Effector memory CD8-positive, alpha-beta T cell (primary cell): ENCODE results near the gene PKD1.

ENCODE experiments used
- ATAC-seq: fragments of 150-1000 bp; cut with Tn5 transposase; replicated peaks from 2 replicates; pipeline ENCODE4 v1.10.0; 2021; ENCODE audit warnings: mild to moderate bottlenecking, moderate library complexity
- DNase-seq, 3 experiments: peaks; one replicate each; pipeline ENCODE4 v3.0.0; 2021
- H3K27ac Mint-ChIP-seq, 2 donors: one replicate each; pipeline ENCODE4 v1.8.0; 2022; ENCODE audit warnings: mild to moderate bottlenecking in 2 of 2, mixed read lengths in 2 of 2, moderate library complexity in 2 of 2
- H3K27me3 Mint-ChIP-seq, 2 donors: one replicate each; pipeline ENCODE4 v1.8.0; 2022; ENCODE audit warnings: mixed read lengths in 2 of 2
- H3K36me3 Mint-ChIP-seq: one replicate; pipeline ENCODE4 v1.8.0; 2022; ENCODE audit warnings: mild to moderate bottlenecking, moderate library complexity, mixed read lengths; ENCODE audit not compliant: insufficient read depth
- H3K4me1 Mint-ChIP-seq, 2 donors: one replicate each; pipeline ENCODE4 v1.8.0; 2022; ENCODE audit warnings: low read depth in 2 of 2, mixed read lengths in 2 of 2
- H3K4me3 Mint-ChIP-seq, 2 donors: one replicate each; pipeline ENCODE4 v1.8.0; 2022; ENCODE audit warnings: mild to moderate bottlenecking in 2 of 2, mixed read lengths in 2 of 2, moderate library complexity in 2 of 2
- H3K9me3 Mint-ChIP-seq, 2 donors: one replicate each; pipeline ENCODE4 v1.8.0; 2022; ENCODE audit warnings: mixed read lengths in 2 of 2

PKD1 gene

DNA sequence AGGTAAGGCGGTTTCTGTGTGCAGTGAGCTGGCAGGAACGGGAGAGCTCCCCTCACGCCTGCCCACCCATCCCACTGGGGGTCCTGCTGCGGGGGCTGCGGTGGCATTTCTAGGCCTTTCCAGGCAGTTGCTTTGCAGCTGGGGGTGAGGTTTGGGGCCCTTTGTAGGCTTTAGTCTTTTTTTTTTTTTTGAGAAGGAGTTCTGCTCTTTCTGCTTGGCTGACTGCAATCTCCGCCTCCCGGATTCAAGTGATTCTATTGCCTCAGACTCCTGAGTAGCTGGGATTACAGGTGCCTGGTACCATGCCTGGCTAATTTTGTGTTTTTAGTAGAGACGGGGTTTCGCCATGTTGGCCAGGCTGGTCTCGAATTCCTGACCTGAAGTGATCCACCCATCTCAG lies 76.8 kb downstream of the PKD1 start:
- Mint-ChIP-seq H3K27me3 (no peaks in the 10 kb centered on the region), H3K9me3 (no peaks in the 10 kb centered on the region), H3K36me3 (peaks cover 27% of the 10 kb centered on the region), H3K4me1 (peaks cover 4 to 6% of the 10 kb centered on the region in 2 donors), H3K4me3 (no peak overlapping the region), H3K27ac (no peak overlapping the region)
- DNase-seq (no peak), ATAC-seq (no peak)

DNA sequence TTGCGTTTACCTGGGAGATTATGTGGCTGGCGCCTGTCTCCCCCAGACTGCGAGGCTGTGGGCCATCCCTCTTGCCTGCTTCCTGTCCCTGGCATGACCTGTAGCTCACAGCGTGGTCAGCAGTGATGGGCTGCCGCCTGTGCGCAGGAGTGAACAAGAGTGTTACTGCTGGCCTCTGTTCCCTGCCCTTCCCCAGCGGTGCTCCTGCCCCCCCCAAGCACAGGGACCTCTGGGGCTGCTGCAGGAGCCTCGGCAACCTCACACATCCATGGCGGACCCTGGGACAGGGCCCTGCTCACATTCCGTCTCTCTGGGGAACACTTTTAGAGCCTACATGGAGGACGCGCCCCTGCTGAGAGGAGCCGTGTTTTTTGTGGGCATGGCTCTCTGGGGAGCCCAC lies 77.3 kb downstream of the PKD1 start:
- Mint-ChIP-seq H3K27ac (peak overlapping the region in 1 of 2 donors; percentile 77), H3K36me3 (peaks cover 31% of the 10 kb centered on the region), H3K4me3 (no peak overlapping the region), H3K4me1 (peaks cover 6% of the 10 kb centered on the region in 2 donors), H3K9me3 (no peaks in the 10 kb centered on the region), H3K27me3 (no peaks in the 10 kb centered on the region)
- no peak for DNase-seq
- no peak for ATAC-seq

DNA sequence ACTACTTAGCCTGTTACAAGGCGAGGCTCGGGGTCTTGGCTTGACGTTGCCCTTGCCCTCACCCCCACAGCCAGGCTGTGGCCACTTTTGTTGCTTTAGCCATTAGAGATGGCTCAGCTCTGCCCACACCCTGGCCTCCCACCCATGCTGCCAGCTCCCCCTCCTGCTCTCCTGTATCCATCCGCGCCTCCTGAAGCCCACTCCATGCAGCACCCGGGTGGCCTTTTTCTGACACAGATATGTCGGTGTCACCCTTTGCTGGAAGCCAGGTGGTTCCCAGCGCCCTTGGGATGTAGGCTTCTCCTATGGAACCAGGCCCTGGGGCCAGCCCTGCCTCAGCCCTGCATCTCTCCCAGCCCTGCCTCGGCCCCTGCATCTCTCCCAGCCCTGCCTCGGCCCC lies 78.3 kb downstream of the PKD1 start:
- Mint-ChIP-seq H3K4me1 (peaks cover 9 to 11% of the 10 kb centered on the region in 2 donors), H3K36me3 (peaks cover 28% of the 10 kb centered on the region), H3K9me3 (no peaks in the 10 kb centered on the region), H3K4me3 (no peak overlapping the region), H3K27ac (no peak overlapping the region), H3K27me3 (no peaks in the 10 kb centered on the region)
- no peak for ATAC-seq
- DNase-seq: no peak

DNA sequence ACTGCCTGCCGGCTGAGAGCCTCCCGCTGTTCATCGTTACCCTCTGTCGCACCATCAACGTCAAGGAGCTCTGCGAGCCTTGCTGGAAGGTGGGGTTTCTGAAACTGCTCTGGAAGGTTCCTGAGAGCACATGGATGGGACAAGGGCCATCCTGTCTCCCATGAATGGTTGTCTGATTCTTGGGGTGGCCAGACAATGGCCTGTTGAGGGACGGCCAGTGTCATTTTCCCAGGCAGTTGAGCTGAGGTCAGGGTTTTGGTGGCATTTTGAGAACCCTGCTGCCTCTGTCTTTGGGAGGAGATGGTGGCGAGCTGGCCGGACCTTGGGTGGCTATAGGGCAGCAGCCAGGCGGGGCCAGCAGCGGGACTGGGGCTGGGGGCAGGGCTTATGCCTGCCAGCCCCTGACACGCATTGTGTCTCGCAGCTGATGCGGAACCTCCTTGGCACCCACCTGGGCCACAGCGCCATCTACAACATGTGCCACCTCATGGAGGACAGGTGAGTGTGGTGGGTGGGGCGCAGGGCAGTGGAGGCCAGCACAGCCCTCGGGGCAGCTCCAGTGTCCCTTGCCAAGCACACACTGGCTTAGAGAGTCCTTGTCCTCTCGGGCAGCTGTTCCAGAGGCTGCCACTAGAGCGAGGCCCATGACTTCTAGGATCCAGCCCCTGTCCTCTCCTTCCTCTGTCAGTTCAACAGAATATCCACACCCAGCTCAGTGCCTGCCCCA lies 78.9 kb downstream of the PKD1 start:
- Mint-ChIP-seq H3K4me3 (no peak overlapping the region), H3K27me3 (no peaks in the 10 kb centered on the region), H3K9me3 (no peaks in the 10 kb centered on the region), H3K36me3 (peaks cover 31% of the 10 kb centered on the region), H3K4me1 (peaks cover 10 to 12% of the 10 kb centered on the region in 2 donors), H3K27ac (no peak overlapping the region)
- no peak for ATAC-seq
- no peak for DNase-seq

DNA sequence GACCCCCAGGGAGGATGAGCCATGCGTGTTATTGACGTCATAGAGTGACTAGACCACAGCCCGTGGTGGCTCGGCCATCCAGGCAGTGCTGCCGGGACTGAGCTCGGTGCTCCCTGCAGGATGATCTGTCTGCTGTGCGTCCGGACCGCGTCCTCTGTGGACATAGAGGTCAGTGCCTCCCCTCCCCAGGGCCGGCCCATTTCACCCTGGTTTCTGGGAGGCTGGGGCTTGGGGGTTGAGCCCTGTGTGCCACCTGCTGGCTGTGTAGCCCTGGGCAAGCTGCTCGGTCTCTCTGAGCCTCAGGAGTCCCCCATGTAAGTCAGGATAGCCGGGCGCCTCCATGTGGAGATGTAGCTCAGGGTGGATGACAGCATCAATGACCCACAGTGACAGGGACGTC lies 79.6 kb downstream of the PKD1 start:
- H3K4me1 Mint-ChIP-seq: peaks cover 12% of the 10 kb centered on the region in 2 donors
- H3K4me3 Mint-ChIP-seq: no peak overlapping the region
- DNase-seq (no peak), ATAC-seq (no peak)
- no peaks in the 10 kb centered on the region for H3K27me3 Mint-ChIP-seq
- no peaks in the 10 kb centered on the region for H3K9me3 Mint-ChIP-seq
- H3K36me3 Mint-ChIP-seq: peaks cover 37% of the 10 kb centered on the region
- no peak overlapping the region for H3K27ac Mint-ChIP-seq

DNA sequence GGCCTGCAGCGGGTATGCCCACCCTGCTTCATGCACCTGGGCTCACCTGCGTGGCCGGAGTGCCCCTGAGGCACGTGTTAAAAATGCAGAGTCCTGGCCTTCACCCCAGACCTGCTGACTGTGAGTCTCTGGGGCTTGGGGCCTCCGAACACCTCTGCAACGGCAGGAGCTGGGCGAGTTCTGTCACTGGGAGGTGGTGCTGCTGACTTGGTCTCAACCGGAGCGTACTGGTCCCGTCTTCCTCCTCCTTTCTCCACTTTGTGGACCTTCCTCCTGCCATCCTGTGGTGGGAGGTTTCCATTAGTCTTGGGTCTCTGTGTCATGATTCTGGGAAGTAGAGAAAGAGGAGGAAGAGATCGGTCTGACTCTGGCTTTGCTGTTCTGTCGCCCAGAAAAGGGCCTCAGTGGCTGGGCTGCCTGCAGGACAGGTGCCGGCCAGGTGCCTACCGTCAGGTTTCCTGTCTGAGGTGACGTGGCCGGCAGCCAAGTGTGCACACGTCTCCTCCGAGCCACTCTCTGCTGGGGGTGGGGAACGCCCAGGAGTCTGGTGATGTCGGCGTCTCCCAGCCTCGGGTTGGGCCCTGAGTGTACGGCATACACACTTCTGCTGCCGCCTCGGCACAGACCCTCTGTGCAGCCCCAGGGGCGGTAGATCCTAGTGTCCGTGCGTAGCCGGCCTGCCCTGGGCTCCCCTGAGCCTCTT lies 81.0 kb downstream of the PKD1 start:
- Mint-ChIP-seq H3K36me3 (peaks cover 37% of the 10 kb centered on the region), H3K4me3 (no peak overlapping the region), H3K27ac (no peak overlapping the region), H3K27me3 (no peaks in the 10 kb centered on the region), H3K4me1 (peaks cover 12% of the 10 kb centered on the region in 2 donors), H3K9me3 (no peaks in the 10 kb centered on the region)
- no peak for ATAC-seq
- DNase-seq: no peak

DNA sequence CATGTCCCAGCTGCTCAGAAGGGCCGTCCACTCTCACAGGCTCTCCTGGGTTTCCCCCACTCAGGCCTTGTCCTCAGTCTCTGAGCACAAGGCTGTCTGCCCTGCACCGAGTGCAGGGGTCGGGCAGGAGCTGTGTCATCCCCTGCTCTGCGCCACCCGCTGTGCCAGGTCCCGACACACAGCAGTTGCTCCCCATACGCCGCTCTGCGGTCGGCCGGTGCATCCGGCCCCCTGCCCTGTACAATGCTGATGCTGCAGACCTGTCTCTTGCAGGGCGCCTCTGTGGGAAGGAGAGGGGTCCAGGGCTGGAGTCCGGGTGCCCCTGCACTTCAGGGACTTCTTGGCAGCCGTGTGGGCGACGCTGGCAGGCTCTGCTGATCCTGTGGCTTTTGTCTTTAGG lies 81.8 kb downstream of the PKD1 start:
- peaks cover 30% of the 10 kb centered on the region for H3K36me3 Mint-ChIP-seq
- peaks cover 12% of the 10 kb centered on the region in 2 donors for H3K4me1 Mint-ChIP-seq
- no peaks in the 10 kb centered on the region for H3K27me3 Mint-ChIP-seq
- DNase-seq (no peak), ATAC-seq (no peak)
- H3K4me3 Mint-ChIP-seq: no peak overlapping the region
- no peaks in the 10 kb centered on the region for H3K9me3 Mint-ChIP-seq
- H3K27ac Mint-ChIP-seq: no peak overlapping the region

DNA sequence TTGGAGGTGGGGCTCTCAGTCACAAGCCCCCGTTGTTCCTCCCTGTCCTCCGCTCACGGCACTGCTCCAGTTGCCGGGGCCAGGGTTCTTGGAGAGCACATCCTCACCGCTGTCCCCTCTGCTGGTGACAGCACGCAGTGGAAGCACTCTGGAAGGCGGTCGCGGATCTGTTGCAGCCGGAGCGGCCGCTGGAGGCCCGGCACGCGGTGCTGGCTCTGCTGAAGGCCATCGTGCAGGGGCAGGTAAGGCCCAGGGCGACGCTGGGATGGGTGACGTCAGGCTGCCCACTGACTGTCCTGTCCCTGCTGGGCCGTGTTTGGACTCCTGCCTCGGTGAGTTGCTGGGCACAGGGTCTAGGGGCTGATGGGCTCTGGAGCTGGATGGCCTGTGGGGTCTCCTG lies 82.5 kb downstream of the PKD1 start:
- ATAC-seq (no peak), DNase-seq (no peak)
- Mint-ChIP-seq H3K27me3 (no peaks in the 10 kb centered on the region), H3K27ac (no peak overlapping the region), H3K9me3 (no peaks in the 10 kb centered on the region), H3K36me3 (peaks cover 24% of the 10 kb centered on the region), H3K4me3 (no peak overlapping the region), H3K4me1 (peaks cover 15% of the 10 kb centered on the region in 2 donors)

DNA sequence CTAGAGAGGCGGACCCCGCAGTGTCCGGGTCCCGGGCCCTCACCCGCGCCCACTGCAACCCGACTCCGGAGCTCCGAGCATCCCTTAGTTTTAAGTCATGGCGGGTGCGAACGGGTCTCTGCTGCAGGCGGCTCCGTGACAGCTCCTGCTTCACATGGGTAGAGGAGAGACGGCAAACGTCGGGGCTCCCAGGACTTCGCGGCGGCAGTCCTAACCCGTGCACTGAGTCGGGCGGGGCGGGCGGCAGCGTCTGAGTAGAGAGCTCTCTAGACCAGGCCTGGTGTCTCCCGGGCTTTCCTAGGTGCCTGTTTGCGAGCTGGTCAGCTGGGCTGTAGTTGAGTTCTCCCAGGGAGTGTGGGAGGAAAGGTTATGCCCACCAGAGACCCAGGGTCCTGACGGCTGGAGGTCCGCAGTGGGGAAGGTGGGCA lies 87.6 kb downstream of the PKD1 start:
- DNase-seq: no peak
- Mint-ChIP-seq H3K36me3 (peaks cover 14% of the 10 kb centered on the region), H3K27ac (peak overlapping the region; percentile 72 to 81), H3K4me1 (peaks cover 19 to 20% of the 10 kb centered on the region in 2 donors), H3K9me3 (no peaks in the 10 kb centered on the region), H3K27me3 (no peaks in the 10 kb centered on the region), H3K4me3 (peak overlapping the region; percentile 89 to 90)
- peak; percentile 24 for ATAC-seq

DNA sequence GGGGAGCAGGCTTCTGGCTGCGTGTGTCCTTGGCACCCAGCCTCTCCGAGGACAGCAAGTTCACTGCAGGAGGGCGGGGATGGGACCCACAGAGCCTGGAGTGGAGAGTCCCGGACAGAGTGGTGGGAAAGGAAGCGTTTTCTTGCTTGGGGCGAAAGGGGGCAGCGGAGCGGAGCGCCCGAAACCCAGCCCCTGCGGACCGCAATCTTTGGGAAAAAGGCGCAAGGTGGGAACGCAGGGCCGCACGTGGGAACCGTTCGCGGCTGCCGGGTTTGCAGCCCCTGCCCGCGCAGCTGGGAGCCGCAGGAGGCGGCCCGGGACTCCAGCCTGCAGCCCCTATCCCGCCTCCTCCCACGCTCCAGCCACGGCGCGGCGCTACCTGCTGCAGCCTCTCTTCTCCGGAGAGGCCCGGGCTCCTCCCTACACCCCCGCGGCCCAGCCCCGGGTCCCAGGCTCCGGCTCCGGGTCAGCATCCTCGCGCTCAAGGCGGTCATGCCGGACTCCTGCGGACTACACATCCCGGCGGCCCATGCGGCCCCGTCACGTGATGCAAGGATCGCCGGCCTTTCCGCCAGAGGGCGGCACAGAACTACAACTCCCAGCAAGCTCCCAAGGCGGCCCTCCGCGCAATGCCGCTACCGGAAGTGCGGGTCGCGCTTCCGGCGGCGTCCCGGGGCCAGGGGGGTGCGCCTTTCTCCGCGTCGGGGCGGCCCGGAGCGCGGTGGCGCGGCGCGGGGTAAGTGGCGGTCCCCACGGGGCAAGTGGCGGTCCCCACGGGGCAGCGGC lies 88.2 kb downstream of the PKD1 start, which contains the start of the genes NTHL1 and TSC2:
TSS of gene NTHL1 (minus strand) at position 505 of the 786 bp plus-strand sequence. CDS start at position 494, 11 bp downstream.
TSS of gene TSC2 (plus strand) at position 656 of the 786 bp plus-strand sequence. CDS start 631 bp downstream, outside the sequence.
- Mint-ChIP-seq H3K27ac (peak within 1 kb of the TSS; percentile 72 to 81), H3K4me3 (peak within 1 kb of the TSS; percentile 89 to 90), H3K36me3 (peaks cover 14% of the 10 kb centered on the region), H3K9me3 (no peaks in the 10 kb centered on the region), H3K27me3 (no peaks in the 10 kb centered on the region), H3K4me1 (peaks cover 16 to 17% of the 10 kb centered on the region in 2 donors)
- DNase-seq: peak; percentile 86 to 89 (median 88)
- peak; percentile 94 for ATAC-seq

DNA sequence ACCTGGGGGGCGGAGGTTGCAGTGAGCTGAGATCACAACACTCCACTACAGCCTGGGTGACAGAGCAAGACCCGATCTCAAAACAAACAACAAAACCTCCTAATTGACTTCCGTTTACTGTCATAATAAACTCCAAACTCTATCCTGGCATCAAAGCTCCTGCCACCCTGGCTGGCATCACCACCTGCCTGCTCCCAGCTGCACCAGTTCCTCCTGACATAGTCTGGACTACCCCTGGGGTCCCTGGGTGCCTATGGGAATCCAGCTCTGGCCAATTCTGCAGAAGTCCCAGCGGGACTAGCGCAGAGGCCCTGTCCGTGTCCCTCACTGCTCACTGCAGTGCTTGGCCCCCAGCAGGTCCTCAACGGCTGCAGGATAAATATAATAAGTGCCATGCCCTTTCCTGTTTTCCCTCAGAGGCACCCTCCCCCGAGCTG lies 88.8 kb downstream of the PKD1 start:
- Mint-ChIP-seq H3K4me1 (peaks cover 15% of the 10 kb centered on the region in 2 donors), H3K27ac (peak overlapping the region in 1 of 2 donors; percentile 49), H3K27me3 (no peaks in the 10 kb centered on the region), H3K36me3 (peaks cover 10% of the 10 kb centered on the region), H3K4me3 (peak overlapping the region; percentile 89 to 90), H3K9me3 (no peaks in the 10 kb centered on the region)
- DNase-seq (no peak), ATAC-seq (no peak)

DNA sequence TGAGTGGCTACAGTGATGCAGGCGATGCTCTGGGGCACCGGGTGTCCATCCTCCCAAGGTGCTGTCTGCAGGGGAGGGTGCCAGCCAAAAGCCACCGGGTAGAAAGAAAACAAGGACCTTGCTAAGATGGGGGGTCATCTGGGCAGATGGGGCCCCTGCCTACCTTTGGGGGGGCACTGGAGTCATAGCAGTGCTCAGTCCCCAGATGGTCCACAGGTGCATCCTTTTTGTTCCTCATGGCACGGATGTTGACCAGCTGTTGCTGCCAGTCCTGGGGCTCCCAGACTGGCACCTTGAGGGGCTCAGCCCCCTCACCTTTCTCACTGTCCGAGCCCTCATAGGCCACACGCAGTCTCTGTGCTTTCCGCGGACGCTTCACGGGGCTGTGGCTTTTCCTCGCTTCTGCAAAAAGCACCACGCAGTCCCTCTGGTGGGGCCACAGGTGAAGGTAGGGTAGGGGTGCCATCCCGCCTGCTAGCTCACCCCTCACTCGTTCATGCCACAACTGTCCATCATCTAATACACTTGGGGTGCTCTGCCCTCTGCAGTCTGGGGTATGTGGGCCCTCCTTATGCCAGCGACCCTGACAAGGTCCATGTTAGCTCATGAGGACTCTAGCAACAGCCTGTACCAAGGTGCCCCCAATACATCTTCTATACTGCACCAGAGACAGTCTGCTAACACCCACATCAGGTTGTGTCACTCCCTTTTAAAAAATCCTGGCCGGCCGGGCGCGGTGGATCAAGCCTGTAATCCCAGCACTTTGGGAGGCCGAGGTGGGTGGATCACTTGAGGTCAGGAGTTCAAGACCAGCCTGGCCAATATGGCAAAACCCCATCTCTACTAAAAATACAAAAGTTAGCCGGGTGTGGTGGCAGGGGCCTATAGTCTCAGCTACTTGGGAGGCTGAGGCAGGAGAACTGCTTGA lies 89.5 kb downstream of the PKD1 start:
- H3K4me3 Mint-ChIP-seq: peak overlapping the region; percentile 89 to 90
- no peak for ATAC-seq

More for the DNA sequence above, 89.5 kb downstream of the PKD1 start:
- Mint-ChIP-seq H3K4me1 (peaks cover 15% of the 10 kb centered on the region in 2 donors), H3K36me3 (peaks cover 5% of the 10 kb centered on the region), H3K27me3 (no peaks in the 10 kb centered on the region), H3K9me3 (no peaks in the 10 kb centered on the region), H3K27ac (no peak overlapping the region)
- DNase-seq: no peak
